SK-N-SH (cell line): ENCODE measurements around the gene POC1B. TPM values are rescaled to one million over a fixed set of nuclear protein-coding genes. Genes with fewer than 3 reads are reported as not detected.
A peak's percentile ranks its signal among the peaks of the same experiment; 100 is the strongest.

Source experiments
- CTCF ChIA-PET: fragments of 300-600, 350-600 bp; formaldehyde crosslinking; extraction: SDS; loops from one replicate; lab custom pipeline; 2021; lab: Yijun Ruan, JAX
- POLR2A ChIA-PET: fragments of 350-600 bp; sonication (Branson Sonifier 250); formaldehyde crosslinking; extraction: SDS; loops from one replicate; lab custom pipeline; 2020; ENCODE audit warnings: antibody characterized with exemption, inconsistent platforms; lab: Yijun Ruan, JAX
- DNase-seq: peaks from one replicate; pipeline ENCODE4 v3.0.0; 2012
- H2AFZ ChIP-seq: fragments of 200-600 bp; sonication (generic); 2 replicates; pipeline ENCODE4 v1.8.1; 2016; ENCODE audit warnings: antibody characterized with exemption, mild to moderate bottlenecking, low read depth
- H3F3A ChIP-seq: fragments of 200-600 bp; sonication (generic); replicated peaks from 2 replicates; pipeline ENCODE3; 2016; ENCODE audit warnings: antibody characterized with exemption, mild to moderate bottlenecking; ENCODE audit not compliant: insufficient read depth
- H3K27ac ChIP-seq, 2 experiments: fragments of 200-500 bp in 1 of 2; fragments of 200-600 bp in 1 of 2; sonication (Bioruptor generic) in 1 of 2; sonication (generic), shearing (Covaris generic) in 1 of 2; 2 replicates each; pipeline versions ENCODE4 v1.5.1 to v1.6.1; 2014 to 2016; ENCODE audit warnings: low read depth in 2 of 2, inconsistent platforms in 1 of 2, low read length in 1 of 2, mild to moderate bottlenecking in 1 of 2, mixed read lengths in 1 of 2
- H3K27me3 ChIP-seq: fragments of 200-600 bp; sonication (generic), shearing (Covaris generic); 2 replicates; pipeline ENCODE4 v1.6.1; 2016; ENCODE audit warnings: mixed run types; ENCODE audit not compliant: insufficient read depth
- H3K36me3 ChIP-seq, 2 experiments: fragments of 200-500 bp in 1 of 2; fragments of 200-600 bp in 1 of 2; sonication (Bioruptor generic) in 1 of 2; sonication (generic) in 1 of 2; replicated peaks in 1 of 2; 2 replicates each; pipeline versions ENCODE3 to v1.5.1; 2014 to 2016; ENCODE audit warnings: low read length in 1 of 2, mild to moderate bottlenecking in 1 of 2; ENCODE audit not compliant: insufficient read depth in 2 of 2, control insufficient read depth in 1 of 2
- H3K4me1 ChIP-seq, 2 experiments: fragments of 200-500 bp in 1 of 2; fragments of 200-600 bp in 1 of 2; sonication (Bioruptor generic) in 1 of 2; sonication (generic), shearing (Covaris generic) in 1 of 2; 2 replicates each; pipeline versions ENCODE4 v1.5.1 to v1.6.1; 2014 to 2016; ENCODE audit warnings: low read depth in 1 of 2, low read length in 1 of 2, mixed run types in 1 of 2; ENCODE audit not compliant: insufficient read depth in 2 of 2, control insufficient read depth in 1 of 2
- H3K4me2 ChIP-seq: fragments of 200-600 bp; sonication (generic), shearing (Covaris generic); 2 replicates; pipeline ENCODE4 v1.6.1; 2017; ENCODE audit warnings: mixed run types
- H3K4me3 ChIP-seq, 2 experiments: fragments of 200-500 bp in 1 of 2; fragments of 200-600 bp in 1 of 2; sonication (Bioruptor generic) in 1 of 2; sonication (generic), shearing (Covaris generic) in 1 of 2; 2 replicates each; pipeline versions ENCODE4 v1.5.1 to v1.8.1; 2014 to 2016; ENCODE audit warnings: low read depth in 2 of 2, inconsistent platforms in 1 of 2, low read length in 1 of 2, mild to moderate bottlenecking in 1 of 2, mixed read lengths in 1 of 2, moderate library complexity in 1 of 2
- H3K79me2 ChIP-seq: fragments of 200-600 bp; sonication (generic); 2 replicates; pipeline ENCODE4 v1.8.1; 2017; ENCODE audit warnings: mild to moderate bottlenecking; ENCODE audit not compliant: insufficient read depth
- H3K9ac ChIP-seq: fragments of 200-600 bp; sonication (generic); 2 replicates; pipeline ENCODE4 v1.6.1; 2017; ENCODE audit warnings: mixed run types
- H3K9me2 ChIP-seq: fragments of 200-600 bp; sonication (generic); 2 replicates; pipeline ENCODE4 v1.6.1; 2017; ENCODE audit warnings: mixed run types
- H3K9me3 ChIP-seq: fragments of 200-600 bp; sonication (generic); 2 replicates; pipeline ENCODE4 v1.6.1; 2017; ENCODE audit warnings: mixed run types, mild to moderate bottlenecking, moderate library complexity
- H4K20me1 ChIP-seq: fragments of 200-600 bp; sonication (generic); 2 replicates; pipeline ENCODE4 v1.6.1; 2017; ENCODE audit warnings: mild to moderate bottlenecking, mixed run types; ENCODE audit not compliant: insufficient read depth
- CHD2 ChIP-seq: fragments of 150-350 bp; IDR thresholded peaks from 2 replicates; pipeline ENCODE4 v1.6.1; 2018; ENCODE audit warnings: low read length; ENCODE audit not compliant: partially characterized antibody
- ELF1 ChIP-seq: IDR thresholded peaks from 2 replicates; pipeline ENCODE4 v1.4.0; 2012
- FOSL2 ChIP-seq: IDR thresholded peaks from 2 replicates; pipeline ENCODE4 v1.4.0; 2012; ENCODE audit warnings: low read depth, mild to moderate bottlenecking, moderate library complexity, borderline replicate concordance
- FOXJ3 ChIP-seq: sonication (generic); formaldehyde crosslinking; IDR thresholded peaks from 2 replicates; pipeline ENCODE4 v1.5.1; 2020; ENCODE audit warnings: mild to moderate bottlenecking, missing genetic modification reagents
- NRF1 ChIP-seq: IDR thresholded peaks from 2 replicates; pipeline ENCODE4 v1.6.1; 2012; ENCODE audit warnings: low read depth, mild to moderate bottlenecking, low read length
- PBX3 ChIP-seq: IDR thresholded peaks from 2 replicates; pipeline ENCODE4; 2012
- POLR2AphosphoS5 ChIP-seq: IDR thresholded peaks from 2 replicates; pipeline ENCODE4 v1.6.1; 2012; ENCODE audit warnings: low read depth, low read length
- RAD21 ChIP-seq: IDR thresholded peaks from 2 replicates; pipeline ENCODE4 v1.6.1; 2012; ENCODE audit warnings: mild to moderate bottlenecking, low read length
- RFX5 ChIP-seq: IDR thresholded peaks from 2 replicates; pipeline ENCODE4 v1.6.1; 2012; ENCODE audit warnings: mild to moderate bottlenecking, improper control_type of control experiment, low read length
- TAF1 ChIP-seq: IDR thresholded peaks from 2 replicates; pipeline ENCODE4 v1.6.1; 2012; ENCODE audit warnings: low read depth, mild to moderate bottlenecking, low read length, moderate library complexity, borderline replicate concordance
- TEAD4 ChIP-seq: IDR thresholded peaks from 2 replicates; pipeline ENCODE4 v1.4.0; 2012; ENCODE audit warnings: mild to moderate bottlenecking, borderline replicate concordance; ENCODE audit not compliant: insufficient read depth
- ZBTB33 ChIP-seq: IDR thresholded peaks from 2 replicates; pipeline ENCODE4 v1.4.0; 2012; ENCODE audit warnings: low read depth, borderline replicate concordance
- WGBS: methylation state at CpG from one replicate; pipeline ENCODE4 v1.1.6; 2017; ENCODE audit warnings: low lambda C conversion rate; 5-methylcytosine and 5-hydroxymethylcytosine counted together
- polyA plus RNA-seq, 3 experiments: library from polyadenylated mRNA; depleted of rRNA; stranded (reverse); fragments of >200 nt; gene quantifications; 2 replicates each; pipeline ENCODE4 v1.2.3, GENCODE V29; 2012
- TF ChIP-seq, protein P1 (sequence below): IDR thresholded peaks from 2 replicates; pipeline ENCODE4 v1.4.0; 2012; ENCODE audit warnings: low read depth, borderline replicate concordance
- TF ChIP-seq, protein P2 (sequence below): IDR thresholded peaks from 2 replicates; pipeline ENCODE4 v1.4.0; 2012; ENCODE audit warnings: low read depth
- TF ChIP-seq, protein P3 (sequence below): fragments of 200-600 bp; sonication (generic); IDR thresholded peaks from 2 replicates; pipeline ENCODE4 v1.6.1; 2017; ENCODE audit warnings: antibody characterized with exemption, mild to moderate bottlenecking, moderate library complexity

POC1B gene
- polyA plus RNA-seq, 1 of the 3 experiments (the other 2 are of a cell fraction): 4.0 TPM

DNA sequence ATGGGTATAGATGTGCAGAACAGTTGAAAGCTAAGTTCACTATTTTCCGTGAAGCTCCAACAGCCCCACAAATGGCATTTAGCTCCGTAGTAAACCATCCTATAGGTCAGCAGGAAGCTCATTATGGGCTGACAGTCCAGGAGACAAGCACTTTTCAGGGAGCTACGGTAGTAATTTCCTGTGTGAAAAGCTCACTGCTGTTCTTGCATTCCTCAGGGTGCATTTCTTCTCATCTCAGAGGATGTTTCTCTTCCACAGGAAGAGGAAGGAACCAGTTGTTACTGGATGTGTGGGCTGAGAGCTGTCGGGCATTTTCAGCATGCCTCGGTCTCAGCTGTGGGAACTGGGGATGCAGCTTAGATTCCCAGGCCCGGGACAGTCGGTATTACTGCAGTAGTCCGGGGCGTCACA lies 74.0 kb downstream of the POC1B start:
- TF ChIP-seq RAD21: no peak
- no peak for TF ChIP-seq POLR2AphosphoS5
- TF ChIP-seq ELF1: no peak
- TF ChIP-seq PBX3: no peak
- TF ChIP-seq, protein P1, sequence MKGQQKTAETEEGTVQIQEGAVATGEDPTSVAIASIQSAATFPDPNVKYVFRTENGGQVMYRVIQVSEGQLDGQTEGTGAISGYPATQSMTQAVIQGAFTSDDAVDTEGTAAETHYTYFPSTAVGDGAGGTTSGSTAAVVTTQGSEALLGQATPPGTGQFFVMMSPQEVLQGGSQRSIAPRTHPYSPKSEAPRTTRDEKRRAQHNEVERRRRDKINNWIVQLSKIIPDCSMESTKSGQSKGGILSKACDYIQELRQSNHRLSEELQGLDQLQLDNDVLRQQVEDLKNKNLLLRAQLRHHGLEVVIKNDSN: no peak
- TF ChIP-seq NRF1: no peak
- no peak for TF ChIP-seq RFX5
- TF ChIP-seq CHD2: no peak
- TF ChIP-seq FOSL2: no peak
- no peak for TF ChIP-seq ZBTB33
- 64% methylated on average over 9 of the region's 9 CpGs for WGBS
- POLR2A ChIA-PET: no interaction called here
- DNase-seq: no peak
- H3F3A ChIP-seq: peaks cover 27% of the 10 kb centered on the region
- no peaks in the 10 kb centered on the region for H3K9me2 ChIP-seq
- no peaks in the 10 kb centered on the region for H3K27me3 ChIP-seq
- peak overlapping the region; percentile 71 for H2AFZ ChIP-seq
- H4K20me1 ChIP-seq: no peaks in the 10 kb centered on the region
- CTCF ChIA-PET: interaction anchor here (1.7 to 3.0 kb wide), 2 partner anchors 10 to 435 kb away, joined by 9 to 15 read pairs; no protein-coding TSS in a partner anchor
- peak overlapping the region; percentile 87 for H3K27ac ChIP-seq
- no peaks in the 10 kb centered on the region for H3K79me2 ChIP-seq
- H3K9me3 ChIP-seq: no peaks in the 10 kb centered on the region
- no peak overlapping the region for H3K4me3 ChIP-seq
- peaks cover 18 to 60% of the 10 kb centered on the region in 2 experiments; a peak in 3 of 4 replicates for H3K4me1 ChIP-seq
- peak overlapping the region; percentile 36; the same call in 1 of the 2 replicates for H3K4me2 ChIP-seq
- peak overlapping the region; percentile 45; the same call in 1 of the 2 replicates for H3K9ac ChIP-seq
- no peaks in the 10 kb centered on the region for H3K36me3 ChIP-seq

- Histone ChIP-seq H3F3A (peaks cover 27% of the 10 kb centered on the region), H3K9ac (peak overlapping the region; percentile 45; the same call in 1 of the 2 replicates), H3K9me3 (no peaks in the 10 kb centered on the region), H3K4me1 (peaks cover 18 to 60% of the 10 kb centered on the region in 2 experiments; a peak in 3 of 4 replicates), H2AFZ (peak overlapping the region; percentile 71; the same call in 1 of the 2 replicates), H3K4me3 (no peak overlapping the region), H3K4me2 (no peak overlapping the region), H4K20me1 (no peaks in the 10 kb centered on the region), H3K27me3 (no peaks in the 10 kb centered on the region), H3K36me3 (no peaks in the 10 kb centered on the region), H3K27ac (peak overlapping the region; percentile 87; a peak in 3 of 4 replicates), H3K79me2 (no peaks in the 10 kb centered on the region), H3K9me2 (no peaks in the 10 kb centered on the region)
- CTCF ChIA-PET: interaction anchor here (1.0 to 3.0 kb wide), 3 partner anchors 11 to 434 kb away, joined by 3 to 15 read pairs (median 9); no protein-coding TSS in a partner anchor
- TF ChIP-seq TAF1 (no peak), FOXJ3 (CRISPR knock-in tag) (no peak), FOSL2 (no peak), TEAD4 (peak; percentile 74; the same call in 1 of the 2 replicates), POLR2AphosphoS5 (no peak)
- TF ChIP-seq, protein P2, sequence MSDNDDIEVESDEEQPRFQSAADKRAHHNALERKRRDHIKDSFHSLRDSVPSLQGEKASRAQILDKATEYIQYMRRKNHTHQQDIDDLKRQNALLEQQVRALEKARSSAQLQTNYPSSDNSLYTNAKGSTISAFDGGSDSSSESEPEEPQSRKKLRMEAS: no peak
- TF ChIP-seq, protein P3, sequence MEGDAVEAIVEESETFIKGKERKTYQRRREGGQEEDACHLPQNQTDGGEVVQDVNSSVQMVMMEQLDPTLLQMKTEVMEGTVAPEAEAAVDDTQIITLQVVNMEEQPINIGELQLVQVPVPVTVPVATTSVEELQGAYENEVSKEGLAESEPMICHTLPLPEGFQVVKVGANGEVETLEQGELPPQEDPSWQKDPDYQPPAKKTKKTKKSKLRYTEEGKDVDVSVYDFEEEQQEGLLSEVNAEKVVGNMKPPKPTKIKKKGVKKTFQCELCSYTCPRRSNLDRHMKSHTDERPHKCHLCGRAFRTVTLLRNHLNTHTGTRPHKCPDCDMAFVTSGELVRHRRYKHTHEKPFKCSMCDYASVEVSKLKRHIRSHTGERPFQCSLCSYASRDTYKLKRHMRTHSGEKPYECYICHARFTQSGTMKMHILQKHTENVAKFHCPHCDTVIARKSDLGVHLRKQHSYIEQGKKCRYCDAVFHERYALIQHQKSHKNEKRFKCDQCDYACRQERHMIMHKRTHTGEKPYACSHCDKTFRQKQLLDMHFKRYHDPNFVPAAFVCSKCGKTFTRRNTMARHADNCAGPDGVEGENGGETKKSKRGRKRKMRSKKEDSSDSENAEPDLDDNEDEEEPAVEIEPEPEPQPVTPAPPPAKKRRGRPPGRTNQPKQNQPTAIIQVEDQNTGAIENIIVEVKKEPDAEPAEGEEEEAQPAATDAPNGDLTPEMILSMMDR: no peak
- no peak for DNase-seq
- POLR2A ChIA-PET: interaction anchor here (0.7 kb wide), 1 partner anchor 99 kb away, joined by 4 read pairs; the partner anchor contains the start of gene DUSP6
Observed at GRCh38 chr12:89450907-89451306, 74.9 kb downstream of the POC1B start.
